Suppressor macrophage treated with lipopolysaccharide for 1 hour (primary cell): Measurements from ENCODE around the gene RAP1GAP.
A peak's percentile ranks its signal among the peaks of the same experiment; 100 is the strongest.

ENCODE experiments used
- DNase-seq, 3 donors: peaks; one replicate each; pipeline ENCODE4 v3.0.0-alpha.2; 2020 to 2022

The RAP1GAP gene

GRCh38 chr1:21624571-21625389 is 44.4 kb downstream of the RAP1GAP start:
- no peak for DNase-seq

DNA sequence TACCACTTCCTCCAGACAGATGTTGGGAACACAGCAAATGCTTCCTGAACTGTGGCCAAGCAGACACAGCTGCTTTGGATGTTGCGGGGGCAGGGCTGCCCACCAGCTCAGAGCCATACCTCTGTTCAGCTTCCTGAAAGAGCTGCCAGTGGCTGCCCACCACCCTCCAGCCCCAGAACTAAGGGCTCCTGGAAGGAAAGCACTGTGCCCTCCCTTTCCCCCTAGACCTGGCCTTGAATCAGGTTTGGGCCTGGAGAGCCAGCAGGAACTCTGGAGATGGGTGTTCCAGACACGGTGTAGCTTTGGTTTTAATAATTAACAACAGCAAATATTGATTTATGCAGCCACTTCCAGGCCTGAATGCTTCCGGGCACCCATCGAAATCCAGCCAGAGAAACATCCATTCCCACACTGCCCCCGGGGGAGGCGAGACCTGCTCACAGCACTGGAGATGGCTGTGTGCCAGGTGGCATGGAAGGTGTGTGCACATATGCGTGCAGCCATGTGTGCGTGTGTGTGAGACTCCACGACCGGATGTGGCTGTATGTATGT is 45.7 kb downstream of the RAP1GAP start:
- no peak for DNase-seq

- DNase-seq, result peak in 2 of 3 donors; percentile 32 to 69
Measured at GRCh38 chr1:21622466-21623315, 46.5 kb downstream of the RAP1GAP start.

DNA sequence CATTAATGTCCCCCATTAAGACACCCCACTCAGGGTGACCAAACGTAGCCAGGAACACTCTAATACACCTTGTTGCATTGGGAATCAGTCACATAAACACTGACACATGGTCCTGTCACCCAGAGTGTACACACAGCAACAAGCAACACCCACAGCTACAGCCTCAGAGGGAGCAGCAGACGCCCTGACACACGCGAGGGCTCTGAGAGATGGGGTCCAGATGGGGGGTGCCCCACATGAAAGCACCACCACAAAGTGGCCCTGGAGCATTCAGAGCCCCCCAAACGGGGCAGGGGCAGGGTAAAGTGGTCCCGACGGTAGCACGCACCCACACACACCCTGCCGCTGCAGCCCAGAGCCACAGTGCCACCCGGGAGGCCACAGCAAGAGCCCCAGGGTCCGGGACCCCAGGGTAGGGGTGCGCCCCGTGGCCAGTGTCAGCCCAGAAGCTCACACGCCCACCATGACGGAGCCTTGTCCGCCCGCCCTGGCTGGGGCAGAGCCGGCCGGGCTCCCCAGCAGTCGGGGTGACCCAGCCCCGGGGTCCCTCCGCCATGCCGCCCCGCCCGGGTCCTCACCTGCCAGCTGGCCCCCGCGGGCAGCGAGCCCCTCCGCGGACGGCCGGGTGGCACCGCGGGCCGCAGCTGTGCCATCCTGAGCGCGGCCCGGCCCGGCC is 47.3 kb downstream of the RAP1GAP start:
- no peak for DNase-seq

- DNase-seq, result no peak
Measured at GRCh38 chr1:21621051-21621450, 48.1 kb downstream of the RAP1GAP start.

- DNase-seq, result no peak
Measured at GRCh38 chr1:21620496-21620895, 48.7 kb downstream of the RAP1GAP start.

DNA sequence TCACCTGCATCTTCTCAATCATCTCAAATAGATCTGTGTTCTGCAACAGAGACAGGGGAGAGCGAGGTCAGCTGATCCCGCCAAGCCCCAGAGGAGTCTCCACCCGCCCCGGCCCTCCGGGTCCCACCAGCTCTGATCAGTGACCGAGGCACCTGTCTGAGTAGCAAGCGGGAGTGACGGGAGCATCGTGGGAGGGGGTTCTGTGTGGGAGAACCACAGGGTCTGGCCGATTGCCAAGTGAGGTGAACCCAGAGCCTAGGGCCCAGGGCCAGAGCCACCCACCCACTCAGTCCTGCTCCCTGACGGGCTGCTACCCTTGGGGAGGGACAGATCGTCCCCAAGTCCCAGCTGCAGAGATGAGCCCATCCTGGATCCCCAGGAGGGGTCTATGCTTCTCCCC is 49.1 kb downstream of the RAP1GAP start:
- DNase-seq, result no peak

GRCh38 chr1:21619375-21619947 is 49.7 kb downstream of the RAP1GAP start:
- no peak for DNase-seq

DNA sequence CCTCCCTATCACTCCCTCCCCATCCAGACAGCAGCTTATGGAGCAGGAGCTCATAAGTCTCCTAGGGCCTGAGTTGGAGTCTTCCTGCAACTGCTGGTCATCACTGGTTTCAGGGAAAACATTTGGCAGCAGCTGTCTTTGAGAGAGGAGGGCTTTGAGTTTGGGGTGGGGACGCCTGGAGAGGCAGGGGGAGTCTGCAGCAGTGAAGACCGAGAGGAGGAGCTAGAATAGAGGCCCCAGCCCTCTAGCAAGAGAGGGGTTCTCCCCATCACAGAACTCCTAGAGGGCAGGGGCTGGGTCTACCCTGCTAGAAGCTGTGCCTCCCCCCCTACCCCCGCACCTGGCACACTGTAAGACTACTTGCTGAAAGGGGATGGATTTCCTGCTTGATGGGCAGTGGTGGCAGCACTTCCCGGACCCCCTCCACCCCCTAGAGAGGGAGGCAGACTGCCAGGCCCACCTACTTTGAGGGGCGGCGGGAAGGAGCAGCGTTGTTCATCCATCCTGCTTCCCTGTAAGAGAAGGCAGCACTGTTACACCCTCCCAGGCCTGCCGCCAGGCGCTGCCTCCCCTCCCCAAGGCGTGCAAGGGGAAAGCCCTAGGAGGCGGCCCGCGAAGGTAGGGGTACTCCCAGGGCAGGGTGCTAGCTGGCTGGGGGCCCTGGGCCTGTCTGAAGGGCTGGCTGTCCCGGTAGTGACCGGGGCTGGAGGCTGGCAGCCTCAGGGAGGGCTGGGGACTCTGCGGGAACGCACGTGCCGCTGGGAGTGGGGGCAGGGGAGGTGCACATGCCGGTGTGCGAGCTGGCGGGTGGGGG is 50.4 kb downstream of the RAP1GAP start:
- DNase-seq, result no peak

DNA sequence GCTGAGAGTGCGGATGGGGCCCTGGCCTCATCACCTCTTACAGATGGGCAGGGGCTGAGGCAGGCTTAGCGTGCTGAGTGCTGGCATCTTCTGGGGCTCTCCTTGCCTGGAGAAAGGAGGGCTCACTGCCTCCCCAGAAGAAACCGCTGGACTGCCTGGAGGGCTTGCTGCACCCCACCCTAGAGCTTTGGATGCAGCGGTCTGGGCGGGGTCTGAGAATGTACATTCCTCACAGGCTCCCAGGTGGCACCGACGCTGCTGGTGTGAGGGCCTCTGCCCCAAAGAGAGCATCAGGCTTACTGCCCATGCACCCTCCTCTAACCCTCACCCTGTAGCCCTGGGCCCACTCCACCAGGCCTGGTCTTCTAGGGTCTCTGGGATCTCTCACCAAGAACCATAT is 51.1 kb downstream of the RAP1GAP start:
- DNase-seq, result no peak

- no peak for DNase-seq
Measured at GRCh38 chr1:21617126-21617738, 51.9 kb downstream of the RAP1GAP start.

GRCh38 chr1:21616372-21616771 is 52.8 kb downstream of the RAP1GAP start:
- DNase-seq, result peak; percentile 73 to 82 (median 78)

- DNase-seq, result no peak
Measured at GRCh38 chr1:21614419-21615115, 54.6 kb downstream of the RAP1GAP start.

DNA sequence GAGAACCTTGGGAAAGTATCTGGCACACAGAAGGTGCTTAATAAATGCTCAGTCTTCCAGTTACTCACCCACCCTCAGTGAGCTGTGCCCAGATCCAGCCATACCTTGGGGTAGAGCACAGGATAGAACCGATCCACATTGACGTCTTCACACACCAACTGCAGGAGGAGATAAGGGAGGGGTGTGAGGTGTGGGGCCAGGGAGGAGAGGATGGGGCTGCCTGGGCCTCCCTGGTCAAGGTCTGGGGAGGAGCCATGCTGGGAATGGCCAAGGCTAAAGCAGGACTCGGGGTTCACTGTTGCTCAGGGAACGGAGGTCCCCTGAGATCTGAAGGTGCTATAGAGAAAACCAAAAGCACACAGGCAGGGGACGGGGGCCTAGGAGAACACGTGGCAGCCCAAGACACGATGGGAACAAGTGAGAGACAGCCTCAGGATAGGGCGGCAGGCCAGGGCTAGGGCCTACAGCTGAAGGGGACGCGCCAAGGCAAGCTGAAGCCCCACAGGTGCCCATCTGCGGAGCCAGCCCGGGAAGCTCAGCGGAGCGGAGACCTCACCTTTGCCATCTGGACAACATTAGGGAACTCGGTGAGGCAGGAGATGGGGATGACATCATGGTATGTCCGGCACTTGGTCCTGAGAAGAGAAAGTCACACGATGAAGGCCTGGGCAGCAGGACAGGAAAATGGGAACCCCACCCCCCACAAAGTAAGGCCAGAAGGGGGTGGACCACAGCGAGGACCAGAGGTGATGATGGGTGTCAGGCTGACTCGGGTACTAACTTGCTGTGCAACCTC is 55.9 kb downstream of the RAP1GAP start:
- DNase-seq, result no peak

- no peak for DNase-seq
Measured at GRCh38 chr1:21612057-21612456, 57.1 kb downstream of the RAP1GAP start.

DNA sequence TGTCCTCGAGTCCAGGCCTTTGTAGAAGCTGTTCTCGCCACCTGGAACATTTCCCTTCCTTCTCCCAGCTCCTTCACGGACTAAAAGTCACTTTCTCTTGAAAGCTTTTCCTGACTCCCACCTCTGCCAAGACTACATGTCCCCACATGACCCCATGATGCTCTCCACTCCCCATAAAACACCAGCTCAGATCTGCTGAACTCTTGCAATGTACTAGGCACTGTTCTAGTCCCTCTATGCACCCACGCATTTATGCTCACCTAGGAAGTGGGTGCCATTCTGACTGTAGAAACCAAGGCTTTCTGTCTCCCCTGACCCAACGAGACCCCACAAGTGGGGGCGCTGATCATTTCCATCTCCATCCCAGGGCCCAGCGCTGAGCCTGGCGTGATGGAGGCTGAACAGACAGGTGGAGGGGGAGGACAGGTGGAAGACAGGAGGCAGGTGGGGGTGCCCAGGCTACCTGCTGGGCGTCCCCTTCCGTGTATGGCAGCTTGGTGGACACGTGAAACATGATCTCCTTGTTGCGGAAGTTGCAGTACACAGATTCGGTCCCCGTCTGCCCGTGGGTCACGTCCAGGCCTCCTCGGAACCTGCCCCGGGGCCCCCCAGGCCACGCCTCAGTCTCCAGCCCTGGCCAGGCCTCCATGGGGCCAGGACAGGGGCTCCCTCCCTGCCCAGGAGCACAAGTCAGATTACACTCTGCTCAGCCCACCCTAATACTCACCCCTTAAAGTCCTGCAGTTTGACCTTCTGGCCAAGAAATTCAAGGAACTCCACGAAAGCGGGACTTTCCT is 58.0 kb downstream of the RAP1GAP start:
- no peak for DNase-seq

DNA sequence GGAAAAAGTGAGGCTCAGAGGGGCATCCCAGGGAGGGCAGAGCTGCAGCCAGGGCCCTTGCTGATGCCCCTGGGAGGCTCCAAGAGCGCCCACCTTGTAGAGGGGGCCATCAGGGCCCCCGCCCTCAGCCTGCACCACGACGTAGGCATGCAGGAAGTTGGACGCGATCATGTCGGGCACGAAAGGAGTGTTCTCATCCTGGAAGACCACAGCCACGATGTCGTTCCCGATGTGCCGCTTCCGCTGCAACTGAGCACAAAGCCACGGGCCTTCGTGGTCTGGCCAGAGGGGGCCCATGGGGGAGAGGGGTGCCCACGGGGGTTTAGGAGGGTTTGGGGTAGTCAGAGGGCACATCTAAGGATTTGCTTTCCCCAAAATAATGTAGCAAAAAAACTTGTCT is 59.1 kb downstream of the RAP1GAP start:
- no peak for DNase-seq

DNA sequence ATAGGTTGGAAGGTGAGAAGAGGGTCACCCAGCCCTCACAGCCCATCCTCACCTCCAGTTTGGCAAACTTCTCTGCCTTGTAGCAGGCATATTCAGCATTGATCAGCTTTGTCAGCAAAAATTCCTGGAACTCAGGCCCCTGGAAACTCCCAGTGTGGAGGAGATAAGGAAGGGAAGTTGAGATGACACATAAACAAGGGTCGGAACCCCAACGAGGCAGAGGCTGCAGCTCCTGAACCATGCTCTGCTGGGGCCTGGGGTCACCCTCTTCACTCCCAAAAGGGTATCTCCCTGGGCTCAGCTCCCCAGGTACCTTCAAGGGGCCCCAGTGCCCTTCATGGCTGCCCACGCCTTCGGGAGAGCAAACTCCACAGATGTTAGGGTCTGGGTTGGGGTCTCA is 60.4 kb downstream of the RAP1GAP start:
- DNase-seq, result no peak
